CD1c-positive myeloid dendritic cell (primary cell): ENCODE measurements around the gene MALL.
"Not testable (repeated sequence)": the region's sequence is repeated elsewhere in the genome, so short reads cannot be mapped to it uniquely, and the experiment has no call there.

Source experiments
- DNase-seq: peaks from one replicate; pipeline ENCODE4 v3.0.0-alpha.2; 2016; ENCODE audit errors: extremely low spot score

Gene MALL

GRCh38 chr2:110115291-110116032 lies at the start of gene MALL:
MALL (minus strand) TSS chr2:110115822; CDS start chr2:110115792, 30 bp downstream.
- DNase-seq, result no peak

GRCh38 chr2:110157153-110157793 lies 41.7 kb upstream of the MALL start:
- peak; percentile 36 for DNase-seq

- not testable (repeated sequence) for DNase-seq
These were observed 39.2 kb upstream of the MALL start for GRCh38 chr2:110154828-110155227.

- DNase-seq, result not testable (repeated sequence)
These were observed 38.6 kb upstream of the MALL start for GRCh38 chr2:110154188-110154587.

DNA sequence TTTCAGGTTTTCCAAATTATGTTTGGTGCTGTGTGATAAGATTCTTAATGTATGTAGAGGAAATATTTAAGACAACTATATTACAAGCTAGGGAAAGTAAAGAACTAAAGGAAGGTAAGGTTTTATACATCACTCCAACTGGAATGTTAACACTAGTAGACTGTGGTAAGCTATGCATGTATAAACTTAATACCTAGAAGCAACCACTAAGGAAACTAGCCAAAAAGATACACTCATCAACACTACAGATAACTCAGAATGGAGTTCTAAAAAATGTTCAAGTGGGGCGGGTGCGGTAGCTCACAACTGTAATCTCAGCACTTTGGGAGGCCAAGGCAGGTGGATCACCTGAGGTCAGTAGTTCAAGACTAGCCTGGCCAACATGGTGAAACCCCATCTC lies 37.8 kb upstream of the MALL start:
- DNase-seq, result no peak

- no peak for DNase-seq
These were observed 37.3 kb upstream of the MALL start for GRCh38 chr2:110152943-110153342.

GRCh38 chr2:110149330-110150220 lies 34.0 kb upstream of the MALL start:
- DNase-seq, result no peak

DNA sequence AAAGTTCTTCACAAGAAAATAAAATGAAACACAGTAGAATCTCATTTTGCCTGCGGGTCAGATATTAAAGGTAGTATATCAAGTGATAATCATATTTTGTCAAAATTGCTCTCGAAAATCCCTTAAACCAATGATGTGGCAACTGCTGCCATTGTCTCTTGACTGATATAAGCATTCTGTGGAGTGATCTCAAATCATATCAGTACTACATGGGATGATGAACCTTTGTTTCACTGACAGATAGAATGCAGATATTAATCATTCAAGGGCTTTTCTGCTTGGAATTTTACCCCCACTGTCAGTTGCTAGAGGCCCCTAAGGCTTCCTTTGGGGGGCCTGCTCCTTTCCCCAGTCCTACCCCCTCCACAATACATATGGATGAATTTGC lies 31.3 kb upstream of the MALL start:
- no peak for DNase-seq

DNA sequence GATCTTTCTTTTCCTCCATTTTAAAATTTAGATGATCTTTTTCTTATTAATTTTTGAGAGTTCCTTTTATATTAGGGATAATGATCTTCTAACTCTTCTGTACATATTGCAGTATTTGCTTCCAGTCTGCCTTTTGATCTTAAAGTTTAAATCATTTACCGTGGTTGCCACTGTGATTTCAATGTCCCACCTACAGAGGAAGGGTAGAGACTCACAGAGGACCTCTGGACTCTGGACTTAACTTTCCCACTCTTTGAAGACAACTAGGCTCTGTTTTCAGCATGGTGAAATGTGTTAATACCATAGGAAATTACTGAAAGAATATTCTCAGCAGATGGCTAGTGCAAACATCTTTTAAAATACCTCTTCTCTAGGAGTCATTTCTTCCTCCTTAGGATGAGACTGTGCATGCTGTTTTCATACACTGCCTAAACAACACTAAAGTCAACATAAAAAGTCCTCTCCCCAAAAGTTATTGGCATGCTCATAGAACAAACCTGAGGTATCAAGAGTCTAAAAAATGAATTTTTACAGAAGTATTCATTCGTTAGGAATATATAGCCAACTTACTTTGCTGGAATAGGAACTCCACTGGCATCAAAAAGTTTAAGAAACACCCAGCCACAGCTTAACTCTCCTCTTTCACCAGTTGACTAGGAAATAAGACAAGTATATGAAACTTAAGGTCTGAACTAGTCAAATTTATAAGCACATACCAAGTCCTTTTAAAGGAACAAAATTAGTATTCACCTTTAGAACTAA lies 30.7 kb upstream of the MALL start:
- no peak for DNase-seq

DNA sequence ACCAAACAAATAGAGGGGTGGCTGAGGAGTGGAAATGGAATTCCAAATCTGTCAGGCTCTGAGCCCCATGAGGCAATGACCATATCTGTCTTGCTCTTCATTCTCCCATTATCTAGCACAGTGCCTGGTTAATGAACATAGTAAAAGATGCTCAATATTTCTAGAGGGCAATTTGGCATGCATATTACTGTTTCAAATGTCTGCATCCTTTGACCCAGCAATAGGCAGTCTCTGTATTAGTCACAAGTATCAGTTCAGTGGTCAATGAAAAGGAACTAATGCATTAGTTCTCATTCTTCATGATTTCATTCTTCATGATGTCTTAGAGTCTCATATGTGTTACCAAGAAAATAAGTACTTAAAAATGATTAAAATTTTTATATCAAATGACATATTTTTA lies 28.4 kb upstream of the MALL start:
- no peak for DNase-seq

DNA sequence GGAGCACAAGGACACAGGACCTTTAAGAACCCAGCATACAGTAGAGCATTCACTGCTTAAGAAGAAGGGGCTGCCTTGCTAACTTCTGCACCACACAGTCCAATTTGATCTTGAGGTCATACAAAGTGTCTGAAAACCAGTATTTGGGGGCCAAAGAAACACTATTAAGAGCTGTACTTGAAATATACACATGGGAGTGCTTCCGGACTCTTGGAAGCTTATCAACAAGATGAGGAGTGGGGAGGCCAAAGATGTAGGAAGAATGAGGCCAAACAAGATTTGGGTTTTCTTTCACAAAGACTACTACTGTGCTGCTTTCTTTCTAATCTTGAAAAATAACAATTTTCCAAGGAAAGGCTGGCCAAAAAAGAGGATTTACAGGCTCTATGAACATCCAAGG lies 24.8 kb upstream of the MALL start:
- DNase-seq, result no peak

DNA sequence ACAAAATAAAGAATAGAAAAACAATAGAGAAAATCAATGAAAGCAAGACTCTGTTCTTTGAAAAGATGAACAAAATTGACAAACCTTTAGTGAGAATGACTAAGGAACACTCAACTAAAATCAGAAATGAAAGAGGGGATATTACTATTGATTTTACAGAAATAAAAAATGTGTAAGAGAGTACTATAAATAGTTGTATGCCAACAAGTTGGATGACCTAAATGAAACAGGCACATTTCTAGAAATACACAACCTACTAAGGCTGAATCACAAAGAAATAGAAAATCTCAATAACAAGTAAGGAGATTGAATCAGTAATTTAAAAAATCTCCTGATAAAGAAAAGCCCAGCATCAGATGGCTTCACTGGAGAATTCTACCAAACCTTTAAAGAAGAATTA lies 18.4 kb upstream of the MALL start:
- no peak for DNase-seq

- no peak for DNase-seq
These were observed 15.5 kb upstream of the MALL start for GRCh38 chr2:110131166-110131565.

DNA sequence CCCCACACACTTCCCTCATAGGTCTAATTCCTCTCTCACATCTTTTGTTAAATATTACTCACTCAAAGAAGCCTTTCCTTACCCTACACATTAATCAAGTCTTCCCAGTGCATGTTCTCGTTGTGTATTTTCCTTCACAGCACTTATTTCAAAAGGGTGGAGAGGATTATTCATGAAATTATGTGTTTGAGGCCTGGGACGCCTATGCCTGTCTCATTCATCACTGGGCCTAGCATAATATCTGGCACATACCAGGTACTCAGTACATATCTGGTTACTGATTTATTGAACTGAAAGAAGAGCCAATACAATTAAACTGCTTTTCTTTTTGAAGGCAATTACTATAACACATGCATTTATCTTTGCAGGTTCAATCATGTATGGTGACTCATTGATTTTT lies 15.1 kb upstream of the MALL start:
- DNase-seq, result no peak

DNA sequence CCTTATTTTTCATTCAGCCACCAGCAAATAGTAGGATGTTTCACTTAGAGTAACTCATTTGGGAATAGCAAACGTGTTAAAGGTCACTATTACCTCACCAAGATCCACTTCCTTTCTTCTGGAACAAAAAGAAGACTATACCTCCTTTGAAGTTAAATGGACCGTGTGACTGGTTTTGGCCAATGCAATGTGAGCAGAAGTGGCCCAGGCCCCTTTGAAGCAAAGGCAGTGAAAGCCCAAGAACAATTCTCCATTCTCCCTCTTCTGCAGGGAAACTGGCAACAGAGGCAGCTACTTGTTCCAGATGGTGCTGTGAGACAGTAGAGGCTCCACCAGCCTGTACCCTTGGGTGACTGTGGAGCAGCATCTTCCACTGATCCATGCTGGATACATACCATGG lies 11.3 kb upstream of the MALL start:
- DNase-seq, result no peak

DNA sequence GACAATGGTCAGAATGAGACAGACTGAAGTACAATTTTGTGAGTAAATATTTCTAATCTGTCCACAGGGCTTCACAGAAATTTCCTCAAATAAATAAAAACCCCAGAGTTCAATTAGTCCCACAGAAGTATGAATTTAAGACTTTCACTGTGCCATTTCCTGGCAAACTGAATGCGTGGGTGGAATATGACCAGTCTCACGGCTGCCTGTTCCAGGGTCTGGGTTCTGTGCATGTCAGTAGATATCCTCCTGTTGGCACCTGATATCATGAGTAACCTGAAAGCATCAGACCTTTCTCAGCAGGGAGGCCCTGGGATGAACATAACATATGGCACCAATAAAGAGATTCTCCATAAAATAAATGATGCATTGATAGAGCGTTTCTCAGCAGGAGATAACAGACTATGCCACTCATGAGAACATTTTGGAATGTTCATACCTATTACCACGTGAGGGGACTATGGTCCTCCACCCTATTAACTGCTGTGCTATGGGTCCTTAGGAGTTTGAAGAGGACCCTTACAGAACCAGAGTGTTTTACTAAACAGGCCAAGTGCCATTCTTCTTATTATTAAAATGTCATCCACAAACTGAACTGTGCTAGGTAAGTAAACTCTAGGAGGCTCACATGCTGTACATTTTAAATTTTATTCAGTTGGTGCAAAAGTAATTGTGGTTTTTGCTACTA lies 10.6 kb upstream of the MALL start:
- DNase-seq, result no peak

GRCh38 chr2:110124939-110125691 lies 9.5 kb upstream of the MALL start:
- DNase-seq, result no peak

DNA sequence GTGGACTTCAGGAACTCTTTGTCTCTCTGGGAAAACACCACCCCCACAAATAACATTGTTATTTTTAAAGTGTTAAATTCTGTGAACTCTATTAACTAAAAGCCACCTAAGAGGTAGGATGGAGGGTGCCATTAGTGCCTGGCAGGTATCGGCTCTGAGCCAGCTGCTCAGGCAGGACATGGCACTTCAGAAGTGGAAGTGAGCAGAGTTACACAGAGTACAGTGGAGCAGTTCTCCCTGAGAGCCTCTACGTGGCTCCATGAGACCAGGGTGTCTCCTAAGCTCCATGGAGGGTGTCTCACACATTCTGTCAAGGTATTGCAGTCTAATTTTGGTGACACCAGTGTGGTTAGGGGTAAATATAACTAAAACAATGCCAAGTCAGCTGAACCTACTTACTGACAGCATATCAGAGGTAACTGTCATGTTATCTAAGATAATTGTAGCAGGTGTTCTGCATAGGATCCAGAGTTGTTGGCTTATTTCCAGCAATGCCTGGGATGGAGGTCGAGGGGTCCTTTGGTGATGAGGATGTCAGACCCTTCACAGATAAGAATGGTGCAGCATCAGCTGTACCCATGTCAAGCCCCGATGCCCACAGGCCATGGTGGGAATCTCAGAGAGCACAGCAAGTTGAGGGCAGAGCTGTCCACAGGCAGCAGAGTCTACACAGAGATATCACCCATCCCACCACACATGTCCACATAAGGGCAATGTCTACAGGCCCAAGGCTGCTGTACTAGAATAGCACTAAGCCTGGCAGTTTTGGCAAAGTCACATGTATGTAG lies 8.6 kb upstream of the MALL start:
- DNase-seq, result no peak

GRCh38 chr2:110121592-110121991 lies 6.0 kb upstream of the MALL start:
- DNase-seq, result no peak

GRCh38 chr2:110121052-110121334 lies 5.4 kb upstream of the MALL start:
- DNase-seq, result no peak
